SW 1271 (cell line): Measurements from ENCODE around the gene MFGE8.

ENCODE experiments used
- DNase-seq, 2 experiments: peaks; one replicate each; lab custom pipeline; 2025; lab: John Stamatoyannopoulos, UW

MFGE8 gene

DNA sequence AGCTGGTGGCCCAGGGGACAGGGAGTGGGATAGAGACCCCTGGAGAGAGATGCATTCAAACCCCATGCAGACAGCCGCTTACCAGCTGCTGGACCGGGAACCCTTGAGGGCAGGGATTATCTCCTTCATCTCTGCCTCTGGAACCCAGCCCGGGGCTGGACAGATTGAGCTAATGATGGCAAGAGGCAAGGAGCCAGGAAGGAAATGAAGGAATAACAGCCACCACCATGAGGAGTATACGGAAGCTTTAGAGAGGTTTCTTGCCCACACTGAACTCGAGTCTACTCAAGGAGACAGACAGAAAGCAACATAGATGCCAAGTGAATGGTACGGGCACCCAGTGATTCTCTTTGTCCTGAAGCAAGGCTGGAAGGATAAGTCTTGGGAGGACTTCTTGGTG is 41.1 kb downstream of the MFGE8 start:
- no peak for DNase-seq

DNA sequence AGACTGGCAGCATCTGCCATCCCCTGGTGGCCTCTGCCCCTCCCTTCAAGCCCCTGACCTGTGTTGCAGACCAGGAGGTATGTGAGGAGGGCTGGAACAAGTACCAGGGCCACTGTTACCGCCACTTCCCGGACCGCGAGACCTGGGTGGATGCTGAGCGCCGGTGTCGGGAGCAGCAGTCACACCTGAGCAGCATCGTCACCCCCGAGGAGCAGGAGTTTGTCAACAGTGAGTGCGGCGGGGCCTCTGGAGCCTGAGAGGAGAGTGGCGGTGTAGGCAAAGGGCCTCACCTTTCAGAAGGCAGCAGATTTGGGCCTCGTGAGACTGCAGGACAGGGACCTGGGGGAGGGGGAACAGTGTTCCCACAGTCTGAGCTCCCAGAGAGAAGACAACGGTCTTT is 41.9 kb downstream of the MFGE8 start:
- DNase-seq = no peak

DNA sequence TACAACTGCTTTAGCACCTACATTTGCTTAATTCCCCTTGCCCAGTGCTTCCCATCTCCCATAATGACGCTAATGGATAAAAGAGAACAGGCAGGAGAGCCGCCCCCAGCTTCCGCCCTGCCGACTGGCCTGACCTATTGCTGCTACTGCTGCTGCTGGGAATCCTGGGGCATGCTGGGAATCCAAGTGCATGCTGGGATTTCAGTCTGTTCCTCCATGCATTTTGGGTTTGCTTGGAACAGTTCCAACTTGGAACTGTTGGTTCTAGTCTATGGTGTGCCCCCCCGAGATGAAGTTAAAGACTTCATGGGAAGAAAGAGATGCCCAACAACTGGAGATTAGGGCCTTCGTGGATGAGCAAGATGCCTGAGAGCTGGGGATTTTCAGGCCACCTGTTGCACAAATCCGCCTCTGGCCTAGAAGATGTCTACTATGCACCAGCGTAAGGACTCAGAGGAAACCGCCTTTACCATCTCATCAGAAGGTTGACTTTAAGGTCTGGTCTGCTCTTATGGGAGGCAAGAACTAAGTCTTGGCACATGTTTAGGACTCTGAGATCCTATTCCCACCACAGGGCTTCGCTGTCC is 46.8 kb downstream of the MFGE8 start:
- no peak for DNase-seq

DNA sequence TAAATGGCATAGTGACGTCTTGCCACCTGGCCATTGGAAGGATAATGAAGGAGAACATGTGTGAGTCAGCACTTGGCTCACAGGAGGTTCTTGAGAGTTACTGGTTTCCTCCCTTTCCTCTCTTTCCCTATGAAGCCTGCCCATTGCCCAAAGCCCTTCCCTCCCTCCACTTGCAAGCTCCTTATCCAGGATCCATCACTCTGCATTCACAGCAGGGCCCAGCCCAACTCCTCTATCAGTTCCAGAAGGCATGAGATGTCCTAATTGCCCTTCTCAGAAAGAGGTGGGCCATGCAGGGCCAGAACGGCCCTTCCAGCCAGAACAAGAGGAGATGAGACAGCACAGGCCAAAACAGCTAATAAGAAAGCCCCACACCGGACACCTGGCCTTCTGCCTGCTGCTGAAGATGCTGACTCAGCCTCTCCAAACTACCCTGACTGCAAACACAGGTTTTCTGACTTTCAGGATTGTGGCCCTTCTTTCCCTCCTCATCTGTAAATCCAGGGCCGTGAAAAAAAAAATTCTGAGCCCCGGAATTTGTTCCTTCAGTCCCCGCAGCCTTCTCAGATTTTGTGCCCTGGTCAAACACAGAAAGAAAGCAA is 47.6 kb downstream of the MFGE8 start:
- no peak for DNase-seq

DNA sequence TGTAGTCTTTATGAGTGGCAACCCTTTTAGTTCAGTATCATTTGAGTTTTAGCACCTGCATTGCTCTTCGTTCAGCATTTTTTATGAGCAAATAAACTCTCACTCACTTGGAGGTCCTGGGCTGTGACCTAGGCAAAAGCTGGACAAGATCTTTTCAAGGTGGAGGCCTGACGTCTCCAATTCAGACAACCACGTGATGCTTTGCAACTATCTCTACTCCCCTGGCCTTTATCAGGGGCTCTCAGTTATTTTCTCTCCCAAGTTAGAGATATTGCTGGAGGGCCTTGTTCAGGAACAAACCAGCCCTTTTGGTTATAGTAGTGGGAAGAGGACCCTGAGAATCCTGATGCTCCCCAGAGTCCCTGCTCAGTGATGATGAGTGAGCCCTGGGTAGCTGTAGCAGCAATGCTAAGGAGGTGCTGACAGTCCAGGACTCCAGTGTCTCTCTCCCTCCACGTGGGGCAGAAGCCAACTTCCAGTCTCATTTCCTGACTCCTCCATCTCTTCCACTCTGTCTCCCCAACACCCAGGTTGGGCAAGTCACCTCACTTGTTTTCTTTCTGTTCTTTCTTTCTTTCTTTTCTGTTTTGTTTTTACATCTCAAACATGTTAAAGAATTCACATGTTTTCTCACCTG is 48.2 kb downstream of the MFGE8 start:
- DNase-seq = no peak

DNA sequence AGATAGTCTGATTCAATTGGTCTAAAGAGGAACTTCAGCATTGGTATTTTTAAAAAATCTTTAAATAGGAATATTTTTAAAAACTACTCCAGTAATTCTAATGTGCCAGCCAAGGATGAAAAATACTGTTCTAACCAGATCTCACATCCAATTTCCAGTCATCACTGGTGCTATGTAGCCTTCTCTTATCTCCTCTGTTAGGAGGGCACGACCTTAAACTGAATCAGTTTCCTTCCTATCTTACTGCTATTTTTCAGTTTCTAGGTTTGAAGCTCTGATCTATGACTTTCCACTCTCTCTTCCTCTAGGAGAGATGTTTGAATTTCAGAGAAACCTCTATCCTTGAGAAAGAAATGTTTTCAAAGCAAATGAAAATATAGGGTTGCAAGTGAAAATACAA is 49.8 kb downstream of the MFGE8 start:
- no peak for DNase-seq

DNA sequence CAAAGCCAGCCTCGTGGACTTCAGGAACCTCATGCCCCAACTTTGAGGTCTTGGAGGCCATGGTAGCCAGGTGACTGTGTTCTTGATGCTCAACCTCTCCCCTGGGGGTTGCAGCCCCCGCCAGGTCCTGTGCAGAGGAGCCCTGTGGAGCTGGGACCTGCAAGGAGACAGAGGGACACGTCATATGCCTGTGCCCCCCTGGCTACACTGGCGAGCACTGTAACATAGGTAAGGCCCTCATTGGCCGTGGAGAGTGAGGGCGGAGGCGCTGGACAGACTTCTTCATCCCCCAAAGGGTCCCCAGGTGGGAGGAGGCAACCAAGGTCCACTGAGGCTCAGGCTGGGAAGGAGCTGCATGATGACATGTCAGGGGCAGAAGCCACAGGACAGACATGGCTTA is 53.0 kb downstream of the MFGE8 start:
- no peak for DNase-seq

DNA sequence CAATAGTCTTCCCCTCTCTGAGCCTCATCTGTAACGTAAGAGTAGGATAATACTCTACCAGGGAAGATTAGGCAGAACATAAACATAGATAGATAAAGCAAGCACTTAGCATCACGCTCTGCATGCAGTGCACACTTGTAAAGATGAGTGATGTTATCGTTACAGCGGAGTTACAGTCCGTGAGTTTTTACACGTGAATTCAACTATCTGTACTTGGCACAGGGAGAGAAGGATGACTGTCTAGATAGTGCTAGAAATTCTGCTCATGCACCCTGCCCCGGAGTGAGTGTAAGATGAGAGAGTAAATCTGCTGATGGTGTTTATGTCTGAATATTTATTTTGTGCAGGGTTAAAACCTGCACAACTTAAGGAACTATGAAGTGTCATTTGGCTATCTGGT is 53.6 kb downstream of the MFGE8 start:
- DNase-seq = no peak

DNA sequence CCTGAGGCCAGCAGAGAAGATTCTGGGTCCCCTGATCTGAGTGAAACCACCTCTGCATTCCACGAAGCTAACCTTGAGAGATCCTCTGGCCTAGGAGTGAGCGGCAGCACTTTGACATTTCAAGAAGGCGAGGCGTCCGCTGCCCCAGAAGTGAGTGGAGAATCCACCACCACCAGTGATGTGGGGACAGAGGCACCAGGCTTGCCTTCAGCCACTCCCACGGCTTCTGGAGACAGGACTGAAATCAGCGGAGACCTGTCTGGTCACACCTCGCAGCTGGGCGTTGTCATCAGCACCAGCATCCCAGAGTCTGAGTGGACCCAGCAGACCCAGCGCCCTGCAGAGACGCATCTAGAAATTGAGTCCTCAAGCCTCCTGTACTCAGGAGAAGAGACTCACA is 54.2 kb downstream of the MFGE8 start:
- DNase-seq = no peak

DNA sequence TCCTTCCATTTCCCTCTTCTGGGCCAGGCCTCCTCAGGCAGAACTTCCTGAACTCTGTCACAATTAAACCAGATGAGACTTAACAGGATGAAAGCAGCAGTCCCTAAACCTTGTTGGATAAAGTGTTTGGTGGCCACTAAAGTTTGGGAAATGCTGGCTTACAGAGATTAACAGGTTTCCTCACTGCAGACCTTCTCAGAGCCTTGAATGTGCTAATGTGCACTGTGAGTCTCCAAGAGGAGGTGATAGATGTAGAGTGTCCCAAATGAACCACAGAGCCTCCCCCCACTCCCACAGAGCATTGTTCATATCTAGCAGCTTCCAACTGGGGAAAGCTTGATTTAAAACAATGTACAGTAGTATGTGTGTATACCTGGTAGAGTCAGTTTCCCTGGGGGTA is 60.7 kb downstream of the MFGE8 start:
- DNase-seq = no peak

DNA sequence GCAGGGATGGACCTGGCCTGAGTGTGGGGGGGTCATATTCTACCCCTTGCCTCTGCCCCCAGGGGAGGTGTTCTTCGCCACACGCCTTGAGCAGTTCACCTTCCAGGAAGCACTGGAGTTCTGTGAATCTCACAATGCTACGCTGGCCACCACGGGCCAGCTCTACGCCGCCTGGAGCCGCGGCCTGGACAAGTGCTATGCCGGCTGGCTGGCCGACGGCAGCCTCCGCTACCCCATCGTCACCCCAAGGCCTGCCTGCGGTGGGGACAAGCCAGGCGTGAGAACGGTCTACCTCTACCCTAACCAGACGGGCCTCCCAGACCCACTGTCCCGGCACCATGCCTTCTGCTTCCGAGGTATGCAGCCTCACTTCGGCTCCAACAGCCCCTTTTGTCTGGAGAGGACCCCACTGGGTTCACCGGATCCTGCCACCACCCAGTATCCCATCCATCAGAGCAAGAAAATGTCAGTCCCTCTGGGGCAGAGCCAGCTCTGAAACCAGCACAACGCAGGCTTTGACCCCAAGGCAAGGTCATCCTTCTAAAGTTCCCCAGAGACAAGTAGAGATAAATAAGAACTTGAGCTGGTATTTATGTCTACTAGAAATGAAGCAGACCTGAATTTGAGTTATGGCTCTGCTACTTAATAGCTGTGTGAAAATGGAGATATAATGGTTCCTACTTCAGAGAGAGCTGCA is 63.7 kb downstream of the MFGE8 start:
- DNase-seq = no peak
